ENCODE data around the gene MED20.

MED20 gene

GRCh38 chr6:41920921-41921711 is at the start of gene MED20, which contains the start of gene BYSL:
TSS of gene MED20 (minus strand) at chr6:41921139. CDS start at chr6:41921018, 121 bp downstream.
TSS of gene BYSL (plus strand) at chr6:41921499. CDS start at chr6:41921563, 64 bp downstream.
- Histone ChIP-seq H3K36me3 (peaks cover 54% of the 10 kb centered on the region), H3K4me3 (ENCODE audit: low read depth, low read length) (peak within 1 kb of the TSS; percentile 68), H3K27ac (peak within 1 kb of the TSS; percentile 99), H3K9me3 (ENCODE audit: severe bottlenecking) (no peaks in the 10 kb centered on the region), H3K27me3 (ENCODE audit: insufficient read depth, low read depth, severe bottlenecking) (no peaks in the 10 kb centered on the region)
- DNase-seq, result peak; percentile 98
- peak; percentile 98 for TF ChIP-seq CTCF (IDR thresholded peaks at IDR 0.05; ENCODE audit: low read depth, low read length)

GRCh38 chr6:41970436-41970846 is 49.5 kb upstream of the MED20 start:
- Histone ChIP-seq H3K27me3 (ENCODE audit: insufficient read depth, low read depth, severe bottlenecking) (no peaks in the 10 kb centered on the region), H3K27ac (no peak overlapping the region), H3K9me3 (ENCODE audit: severe bottlenecking) (peaks cover 2% of the 10 kb centered on the region), H3K36me3 (no peaks in the 10 kb centered on the region), H3K4me3 (ENCODE audit: low read depth, low read length) (no peak overlapping the region)
- no peak for TF ChIP-seq CTCF (IDR thresholded peaks at IDR 0.05; ENCODE audit: low read depth, low read length)
- DNase-seq, result no peak

- Histone ChIP-seq H3K4me3 (ENCODE audit: low read depth, low read length) (no peak overlapping the region), H3K27me3 (ENCODE audit: insufficient read depth, low read depth, severe bottlenecking) (no peaks in the 10 kb centered on the region), H3K36me3 (no peaks in the 10 kb centered on the region), H3K9me3 (ENCODE audit: severe bottlenecking) (no peaks in the 10 kb centered on the region), H3K27ac (no peak overlapping the region)
- no peak for TF ChIP-seq CTCF (IDR thresholded peaks at IDR 0.05; ENCODE audit: low read depth, low read length)
- no peak for DNase-seq
Measured at GRCh38 chr6:41967312-41968287, 46.7 kb upstream of the MED20 start.

GRCh38 chr6:41966961-41967311 is 46.0 kb upstream of the MED20 start:
- no peak for DNase-seq
- no peaks in the 10 kb centered on the region for H3K9me3 ChIP-seq (ENCODE audit: severe bottlenecking)

More at GRCh38 chr6:41966961-41967311, 46.0 kb upstream of the MED20 start:
- Histone ChIP-seq H3K27me3 (ENCODE audit: insufficient read depth, low read depth, severe bottlenecking) (no peaks in the 10 kb centered on the region), H3K36me3 (no peaks in the 10 kb centered on the region), H3K27ac (no peak overlapping the region), H3K4me3 (ENCODE audit: low read depth, low read length) (no peak overlapping the region)
- TF ChIP-seq CTCF (IDR thresholded peaks at IDR 0.05; ENCODE audit: low read depth, low read length), result no peak

Data from WERI-Rb-1 (cell line).